Endothelial cell (in vitro differentiated cells): ENCODE results near the gene UTP18. TPM values are rescaled to one million over a fixed set of nuclear protein-coding genes. Genes with fewer than 3 reads are reported as not detected.
"Not testable (repeated sequence)": the region's sequence is repeated elsewhere in the genome, so short reads cannot be mapped to it uniquely, and the experiment has no call there.

ENCODE experiments used
- DNase-seq: peaks from one replicate; pipeline ENCODE4 v3.0.0; 2021; ENCODE audit warnings: low spot score
- H3K27ac Mint-ChIP-seq: one replicate; pipeline ENCODE4 v1.8.0; 2021; ENCODE audit warnings: mixed read lengths, inconsistent platforms; ENCODE audit not compliant: unreplicated experiment
- H3K27me3 Mint-ChIP-seq: one replicate; pipeline ENCODE4 v1.8.0; 2021; ENCODE audit warnings: mild to moderate bottlenecking, moderate library complexity, mixed read lengths, inconsistent platforms; ENCODE audit not compliant: unreplicated experiment
- H3K36me3 Mint-ChIP-seq: one replicate; pipeline ENCODE4 v1.8.0; 2021; ENCODE audit warnings: mild to moderate bottlenecking, low read depth, mixed read lengths, inconsistent platforms; ENCODE audit not compliant: unreplicated experiment
- H3K4me1 Mint-ChIP-seq: one replicate; pipeline ENCODE4 v1.8.0; 2021; ENCODE audit warnings: mild to moderate bottlenecking, mixed read lengths, inconsistent platforms; ENCODE audit not compliant: unreplicated experiment
- H3K4me3 Mint-ChIP-seq: one replicate; pipeline ENCODE4 v1.8.0; 2021; ENCODE audit warnings: mild to moderate bottlenecking, mixed read lengths, inconsistent platforms; ENCODE audit not compliant: unreplicated experiment
- H3K9me3 Mint-ChIP-seq: one replicate; pipeline ENCODE4 v1.8.0; 2021; ENCODE audit warnings: mixed read lengths, inconsistent platforms; ENCODE audit not compliant: unreplicated experiment
- total RNA-seq: library from RNA; stranded (reverse); fragmentation: NEBNext Ultra II Directional; extraction: Animal tissue kit (Norgen Biotek cat#: 25700); gene quantifications from one replicate; pipeline ENCODE4 v1.2.1, GENCODE V29; 2021; ENCODE audit not compliant: unreplicated experiment
- TF ChIP-seq, protein P1 (sequence below): fragments of 200-600 bp; sonication (generic); IDR thresholded peaks from one replicate; pipeline ENCODE4 v1.5.0; 2021; ENCODE audit warnings: antibody characterized with exemption; ENCODE audit not compliant: unreplicated experiment

Gene UTP18
- total RNA-seq, 1 donor from 2014 or later = 31.5 TPM

DNA sequence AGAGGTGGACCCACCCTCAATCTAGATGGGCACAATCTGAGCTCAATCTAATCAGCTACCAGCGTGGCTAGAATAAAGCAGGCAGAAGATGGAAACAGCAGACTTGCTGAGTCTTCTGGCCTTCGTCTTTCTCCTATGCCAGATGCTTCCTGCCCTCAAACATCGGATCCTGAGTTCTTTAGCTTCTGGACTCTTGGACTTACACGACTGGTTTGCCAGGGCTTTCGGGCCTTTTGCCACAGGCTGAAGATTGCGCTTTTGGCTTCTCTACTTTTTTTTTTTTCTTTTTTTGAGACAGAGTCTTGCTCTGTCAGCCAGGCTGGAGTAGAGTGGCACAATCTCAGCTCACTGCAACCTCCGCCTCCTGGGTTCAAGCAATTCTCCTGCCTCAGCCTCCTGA lies 65.1 kb downstream of the UTP18 start:
- no peaks in the 10 kb centered on the region for H3K4me1 Mint-ChIP-seq
- no peak overlapping the region for H3K4me3 Mint-ChIP-seq
- peaks cover 2% of the 10 kb centered on the region for H3K27me3 Mint-ChIP-seq
- TF ChIP-seq, protein P1, sequence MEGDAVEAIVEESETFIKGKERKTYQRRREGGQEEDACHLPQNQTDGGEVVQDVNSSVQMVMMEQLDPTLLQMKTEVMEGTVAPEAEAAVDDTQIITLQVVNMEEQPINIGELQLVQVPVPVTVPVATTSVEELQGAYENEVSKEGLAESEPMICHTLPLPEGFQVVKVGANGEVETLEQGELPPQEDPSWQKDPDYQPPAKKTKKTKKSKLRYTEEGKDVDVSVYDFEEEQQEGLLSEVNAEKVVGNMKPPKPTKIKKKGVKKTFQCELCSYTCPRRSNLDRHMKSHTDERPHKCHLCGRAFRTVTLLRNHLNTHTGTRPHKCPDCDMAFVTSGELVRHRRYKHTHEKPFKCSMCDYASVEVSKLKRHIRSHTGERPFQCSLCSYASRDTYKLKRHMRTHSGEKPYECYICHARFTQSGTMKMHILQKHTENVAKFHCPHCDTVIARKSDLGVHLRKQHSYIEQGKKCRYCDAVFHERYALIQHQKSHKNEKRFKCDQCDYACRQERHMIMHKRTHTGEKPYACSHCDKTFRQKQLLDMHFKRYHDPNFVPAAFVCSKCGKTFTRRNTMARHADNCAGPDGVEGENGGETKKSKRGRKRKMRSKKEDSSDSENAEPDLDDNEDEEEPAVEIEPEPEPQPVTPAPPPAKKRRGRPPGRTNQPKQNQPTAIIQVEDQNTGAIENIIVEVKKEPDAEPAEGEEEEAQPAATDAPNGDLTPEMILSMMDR = no peak
- no peak overlapping the region for H3K27ac Mint-ChIP-seq
- no peaks in the 10 kb centered on the region for H3K9me3 Mint-ChIP-seq
- no peaks in the 10 kb centered on the region for H3K36me3 Mint-ChIP-seq
- no peak for DNase-seq

DNA sequence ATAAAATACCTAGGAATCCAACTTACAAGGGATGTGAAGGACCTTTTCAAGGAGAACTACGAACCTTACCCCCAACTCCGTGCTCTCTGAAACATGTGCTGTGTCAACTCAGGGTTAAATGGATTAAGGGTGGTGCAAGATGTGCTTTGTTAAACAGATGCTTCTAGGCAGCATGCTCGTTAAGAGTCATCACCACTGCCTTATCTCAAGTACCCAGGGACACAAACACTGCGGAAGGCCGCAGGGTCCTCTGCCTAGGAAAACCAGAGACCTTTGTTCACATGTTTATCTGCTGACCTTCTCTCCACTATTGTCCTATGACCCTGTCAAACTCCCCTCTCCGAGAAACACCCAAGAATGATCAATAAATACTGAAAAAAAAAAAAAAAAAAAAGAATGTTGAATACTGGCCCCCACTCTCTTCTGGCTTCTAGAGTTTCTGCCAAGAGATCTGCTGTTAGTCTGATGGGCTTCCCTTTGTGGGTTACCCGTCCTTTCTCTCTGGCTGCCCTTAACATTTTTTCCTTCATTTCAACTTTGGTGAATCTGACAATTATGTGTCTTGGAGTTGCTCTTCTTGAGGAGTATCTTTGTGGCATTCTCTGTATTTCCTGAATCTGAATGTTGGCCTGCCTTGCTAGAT lies 70.6 kb downstream of the UTP18 start:
- not testable (repeated sequence) for DNase-seq, H3K27ac Mint-ChIP-seq, H3K36me3 Mint-ChIP-seq, H3K4me1 Mint-ChIP-seq, H3K27me3 Mint-ChIP-seq, H3K9me3 Mint-ChIP-seq, H3K4me3 Mint-ChIP-seq

DNA sequence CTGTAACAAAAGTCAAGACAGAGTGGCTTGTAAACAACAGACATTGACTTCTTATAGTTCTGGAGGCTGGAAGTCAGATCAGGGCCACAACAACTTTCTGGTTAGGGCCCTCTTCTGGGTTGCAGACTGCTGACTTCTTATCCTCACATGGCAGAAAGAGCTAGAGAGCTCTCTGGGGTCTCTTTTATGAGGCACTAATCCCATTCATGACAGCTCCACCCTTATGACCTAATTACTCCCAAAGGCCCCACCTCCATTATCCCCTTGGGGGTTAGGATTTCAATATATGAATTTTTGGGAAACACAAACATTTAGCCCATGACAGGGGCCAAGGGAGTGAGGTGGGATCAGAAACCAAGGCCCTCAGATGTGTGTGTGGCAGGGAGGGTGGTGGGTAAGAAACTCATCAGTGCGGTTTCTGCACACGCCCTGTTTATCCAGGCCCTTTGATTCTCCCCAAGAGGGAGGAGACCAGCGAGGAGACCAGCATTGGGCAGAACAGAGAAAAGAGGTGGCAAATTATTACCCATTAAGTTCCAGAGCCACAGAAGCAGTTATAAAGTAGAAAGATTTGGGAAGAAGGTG lies 74.8 kb downstream of the UTP18 start:
- no peak overlapping the region for H3K4me3 Mint-ChIP-seq
- H3K27me3 Mint-ChIP-seq = peaks cover 6% of the 10 kb centered on the region
- H3K27ac Mint-ChIP-seq = no peak overlapping the region
- H3K4me1 Mint-ChIP-seq = no peaks in the 10 kb centered on the region
- H3K9me3 Mint-ChIP-seq = no peaks in the 10 kb centered on the region
- TF ChIP-seq, protein P1 = no peak
- DNase-seq = no peak
- H3K36me3 Mint-ChIP-seq = no peaks in the 10 kb centered on the region

DNA sequence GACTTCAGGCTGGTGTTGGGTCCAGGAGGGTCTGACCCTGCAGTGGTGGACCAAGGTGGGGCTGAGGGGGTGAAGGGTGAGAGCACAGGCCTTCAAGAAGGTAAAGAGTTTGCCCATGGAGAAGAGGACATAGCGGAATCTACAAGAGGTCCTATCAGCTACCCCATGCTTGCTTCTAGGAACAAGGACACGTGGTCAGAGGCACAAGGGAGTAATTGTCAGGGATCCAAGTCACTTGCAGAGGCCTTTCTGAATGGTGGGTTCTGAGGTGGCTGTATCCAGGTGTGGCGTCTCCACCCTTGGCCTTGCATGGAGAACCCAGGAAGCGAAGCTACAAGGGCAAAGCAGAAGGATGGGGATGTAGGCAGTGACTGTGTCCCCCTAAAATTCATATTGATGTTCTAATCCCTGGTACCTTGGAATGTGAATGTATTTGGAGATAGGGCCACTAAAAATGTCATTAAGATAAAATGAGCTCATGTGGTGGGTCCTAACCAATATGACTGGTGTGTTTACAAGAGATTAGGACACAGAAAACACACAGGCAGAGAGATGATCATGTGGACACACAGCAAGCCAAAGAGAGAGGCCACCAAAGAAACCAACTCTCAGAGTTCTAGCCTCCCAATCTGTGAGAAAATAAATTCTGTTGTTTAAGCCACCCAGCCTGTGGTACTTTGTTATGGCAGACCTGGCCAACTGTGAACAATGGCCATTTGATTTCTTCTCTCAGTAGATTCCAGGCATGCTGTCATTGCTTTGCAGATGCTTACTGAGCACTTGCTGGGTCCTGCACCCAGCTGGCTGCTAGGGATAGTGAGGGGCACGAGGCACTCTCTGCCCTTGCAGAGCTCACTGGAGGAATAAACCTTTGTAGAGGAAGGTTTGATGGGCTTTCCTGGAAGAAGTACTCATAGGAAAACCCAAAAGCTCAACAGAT lies 75.8 kb downstream of the UTP18 start:
- no peak for DNase-seq
- TF ChIP-seq, protein P1 = no peak
- no peaks in the 10 kb centered on the region for H3K9me3 Mint-ChIP-seq
- H3K27ac Mint-ChIP-seq = no peak overlapping the region
- no peak overlapping the region for H3K4me3 Mint-ChIP-seq
- peaks cover 6% of the 10 kb centered on the region for H3K27me3 Mint-ChIP-seq
- no peaks in the 10 kb centered on the region for H3K4me1 Mint-ChIP-seq
- no peaks in the 10 kb centered on the region for H3K36me3 Mint-ChIP-seq

DNA sequence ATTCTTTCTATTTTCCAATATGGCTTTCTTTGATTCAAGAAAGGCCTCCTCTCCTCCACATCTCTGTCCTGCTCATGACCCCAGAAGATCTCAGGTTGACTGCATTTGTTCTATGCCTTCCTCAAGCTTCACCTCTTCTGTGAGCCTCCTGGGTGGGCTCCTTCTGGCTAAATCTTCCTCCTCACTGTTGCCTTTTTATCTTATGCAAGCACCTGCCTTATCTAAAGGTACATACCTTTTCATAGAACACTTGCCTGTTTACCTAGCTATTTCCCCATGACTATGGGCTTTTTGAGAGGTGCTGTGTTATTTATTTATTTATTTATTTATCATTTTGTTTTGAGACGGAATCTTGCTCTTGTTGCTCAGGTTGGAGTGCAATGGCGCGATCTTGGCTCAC lies 81.1 kb downstream of the UTP18 start:
- peaks cover 5% of the 10 kb centered on the region for H3K27me3 Mint-ChIP-seq
- no peak overlapping the region for H3K4me3 Mint-ChIP-seq
- no peaks in the 10 kb centered on the region for H3K36me3 Mint-ChIP-seq
- no peak for DNase-seq
- TF ChIP-seq, protein P1 = no peak
- no peak overlapping the region for H3K27ac Mint-ChIP-seq
- no peaks in the 10 kb centered on the region for H3K4me1 Mint-ChIP-seq
- H3K9me3 Mint-ChIP-seq = no peaks in the 10 kb centered on the region
